MM.1S (cell line): Measurements from ENCODE around the gene BCL11A.

Source experiments
- CTCF ChIP-seq: fragments of 300-600 bp; sonication (generic); IDR thresholded peaks from 2 replicates; pipeline ENCODE4 v1.5.1; 2016; ENCODE audit warnings: antibody characterized with exemption, low read length, mixed read lengths
- EZH2 ChIP-seq: fragments of 300-600 bp; sonication (generic); optimal IDR thresholded peaks from 2 replicates; pipeline ENCODE3; 2017; ENCODE audit warnings: low read depth, mild to moderate bottlenecking, antibody characterized with exemption, low read length, mixed read lengths
- EZH2phosphoT487 ChIP-seq: fragments of 300-600 bp; sonication (generic); IDR thresholded peaks from 2 replicates; pipeline ENCODE4 v1.6.1; 2018; ENCODE audit warnings: antibody characterized with exemption, low read length

DNA sequence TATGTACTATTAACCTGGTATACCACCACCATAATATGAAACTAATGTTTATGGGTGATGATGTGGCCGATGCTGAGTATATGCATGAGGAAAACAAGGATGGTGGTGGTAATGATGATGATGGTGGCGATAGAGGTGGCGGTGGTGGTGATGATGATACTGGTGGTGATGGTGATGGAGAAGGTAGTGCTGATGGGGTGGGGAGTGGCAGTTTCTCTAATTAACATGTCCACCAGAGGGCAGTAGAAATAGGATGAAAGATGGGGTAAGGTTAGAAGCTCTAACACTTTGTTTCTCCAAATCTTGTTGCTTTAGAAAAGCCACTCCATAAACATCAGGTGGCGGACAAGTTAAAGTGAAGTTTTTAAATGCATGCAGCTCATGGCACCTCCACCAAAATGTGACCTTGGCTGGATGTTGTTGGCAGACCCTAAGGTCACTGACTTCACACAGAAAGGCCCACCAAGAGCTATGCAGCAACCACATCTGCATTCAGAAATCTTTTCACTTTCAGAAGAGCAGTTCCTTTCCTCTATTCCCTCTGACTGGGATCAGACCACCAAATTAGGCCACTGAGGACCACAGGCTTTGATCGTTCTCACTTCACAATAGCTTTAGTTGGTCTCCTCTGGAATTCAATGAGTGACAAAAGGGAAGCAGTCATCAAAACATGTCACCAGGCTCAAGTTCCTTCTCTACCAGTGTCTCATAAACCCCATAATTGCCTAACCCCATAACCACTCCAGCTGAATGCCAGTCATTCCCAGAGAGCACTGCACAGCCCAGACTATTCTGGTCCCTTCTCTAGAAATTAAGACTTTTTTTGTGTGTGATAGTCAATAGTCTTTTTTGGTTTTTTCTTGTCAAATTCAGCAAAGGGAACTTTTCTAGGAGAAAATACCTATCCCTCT, 7.5 kb upstream of the BCL11A start:
- TF ChIP-seq CTCF, result peak; percentile 72
- TF ChIP-seq EZH2phosphoT487, result no peak
- TF ChIP-seq EZH2, result no peak
